Activated CD4-positive, alpha-beta T cell treated with anti-CD3 and anti-CD28 coated beads for 4 hours (primary cell): ENCODE data around the gene PNMA6E.

Experiments
- DNase-seq, 2 donors: peaks; one replicate each; pipeline ENCODE4 v3.0.0-alpha.2; 2020

Gene PNMA6E

GRCh38 chrX:153401133-153401764, at the start of gene PNMA6E:
Gene PNMA6E, minus strand, starts transcription at chrX:153401350. Its CDS starts 2,501 bp downstream, at chrX:153398849.
- DNase-seq, result no peak

GRCh38 chrX:153450949-153451277, 49.8 kb upstream of the PNMA6E start:
- no peak for DNase-seq

GRCh38 chrX:153450114-153450948, 49.2 kb upstream of the PNMA6E start:
- DNase-seq, result no peak

- no peak for DNase-seq
Measured at GRCh38 chrX:153449368-153450113, 48.4 kb upstream of the PNMA6E start.

GRCh38 chrX:153448556-153449367, 47.6 kb upstream of the PNMA6E start:
- no peak for DNase-seq

- no peak for DNase-seq
Measured at GRCh38 chrX:153447581-153447960, 46.4 kb upstream of the PNMA6E start.

GRCh38 chrX:153446950-153447580, 45.9 kb upstream of the PNMA6E start:
- no peak for DNase-seq

GRCh38 chrX:153446636-153446936, 45.4 kb upstream of the PNMA6E start:
- DNase-seq, result no peak

- no peak for DNase-seq
Measured at GRCh38 chrX:153445856-153446635, 44.9 kb upstream of the PNMA6E start, which contains the start of gene TREX2. Gene TREX2, minus strand, starts transcription at chrX:153446056. Its CDS starts 626 bp downstream, at chrX:153445430.

GRCh38 chrX:153445106-153445855, 44.1 kb upstream of the PNMA6E start:
- no peak for DNase-seq

- no peak for DNase-seq
Measured at GRCh38 chrX:153444333-153445011, 43.3 kb upstream of the PNMA6E start.

GRCh38 chrX:153443476-153444332, 42.6 kb upstream of the PNMA6E start:
- DNase-seq, result no peak

- no peak for DNase-seq
Measured at GRCh38 chrX:153442463-153442862, 41.3 kb upstream of the PNMA6E start.

- DNase-seq, result no peak
Measured at GRCh38 chrX:153441981-153442380, 40.8 kb upstream of the PNMA6E start.

- DNase-seq, result no peak
Measured at GRCh38 chrX:153441296-153441695, 40.1 kb upstream of the PNMA6E start.

GRCh38 chrX:153440556-153441135, 39.5 kb upstream of the PNMA6E start:
- no peak for DNase-seq

- no peak for DNase-seq
Measured at GRCh38 chrX:153439977-153440376, 38.8 kb upstream of the PNMA6E start.

- no peak for DNase-seq
Measured at GRCh38 chrX:153438532-153438931, 37.4 kb upstream of the PNMA6E start.

- DNase-seq, result no peak
Measured at GRCh38 chrX:153435845-153436244, 34.7 kb upstream of the PNMA6E start.
